ENCODE measurements around the gene SH3BP2. TPM values are rescaled to one million over a fixed set of nuclear protein-coding genes. Genes with fewer than 3 reads are reported as not detected.

The SH3BP2 gene
- polyA plus RNA-seq, 1 donor from 2014 or later = 87.9 TPM

DNA sequence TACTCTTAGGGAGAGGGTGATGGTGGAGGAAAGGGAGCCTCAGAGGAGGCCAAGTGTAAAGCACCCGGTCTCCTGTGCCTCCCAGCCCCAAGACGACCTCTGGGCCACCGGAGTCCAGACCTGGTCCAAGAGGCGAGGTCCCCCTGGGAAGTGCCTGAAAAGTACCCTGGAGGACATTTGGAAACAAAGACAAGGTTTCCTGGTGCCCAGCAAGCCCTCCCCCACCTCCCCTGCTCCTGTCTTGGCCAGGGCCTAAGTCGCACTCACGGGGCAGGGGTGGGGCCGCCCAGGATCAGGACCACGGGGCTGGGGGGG lies 532 bp upstream of the SH3BP2 start:
- Histone ChIP-seq H3K4me3 (ENCODE audit: low read length) (no peak overlapping the region), H3F3A (ENCODE audit: insufficient read depth, low read length, poor library complexity, severe bottlenecking) (no peaks in the 10 kb centered on the region), H3K36me3 (ENCODE audit: insufficient read depth, low read length) (no peaks in the 10 kb centered on the region), H3K9me3 (ENCODE audit: low read length) (no peaks in the 10 kb centered on the region), H3K4me2 (ENCODE audit: low read length) (no peak overlapping the region), H3K27me3 (ENCODE audit: insufficient read depth, low read depth, low read length) (peaks cover 22% of the 10 kb centered on the region), H3K9me2 (ENCODE audit: insufficient read depth, low read length) (no peaks in the 10 kb centered on the region), H3K79me2 (replicated peaks; ENCODE audit: insufficient read depth, low read length) (no peaks in the 10 kb centered on the region), H3K27ac (ENCODE audit: low read length) (no peak overlapping the region), H4K20me1 (ENCODE audit: insufficient read depth) (no peaks in the 10 kb centered on the region), H3K9ac (ENCODE audit: low read length) (no peak overlapping the region), H2AFZ (ENCODE audit: low read depth, low read length) (no peak overlapping the region)
- no peak for TF ChIP-seq MXI1 (conservative IDR thresholded peaks at IDR 0.05; ENCODE audit: poor library complexity, severe bottlenecking)
- TF ChIP-seq, protein P1, sequence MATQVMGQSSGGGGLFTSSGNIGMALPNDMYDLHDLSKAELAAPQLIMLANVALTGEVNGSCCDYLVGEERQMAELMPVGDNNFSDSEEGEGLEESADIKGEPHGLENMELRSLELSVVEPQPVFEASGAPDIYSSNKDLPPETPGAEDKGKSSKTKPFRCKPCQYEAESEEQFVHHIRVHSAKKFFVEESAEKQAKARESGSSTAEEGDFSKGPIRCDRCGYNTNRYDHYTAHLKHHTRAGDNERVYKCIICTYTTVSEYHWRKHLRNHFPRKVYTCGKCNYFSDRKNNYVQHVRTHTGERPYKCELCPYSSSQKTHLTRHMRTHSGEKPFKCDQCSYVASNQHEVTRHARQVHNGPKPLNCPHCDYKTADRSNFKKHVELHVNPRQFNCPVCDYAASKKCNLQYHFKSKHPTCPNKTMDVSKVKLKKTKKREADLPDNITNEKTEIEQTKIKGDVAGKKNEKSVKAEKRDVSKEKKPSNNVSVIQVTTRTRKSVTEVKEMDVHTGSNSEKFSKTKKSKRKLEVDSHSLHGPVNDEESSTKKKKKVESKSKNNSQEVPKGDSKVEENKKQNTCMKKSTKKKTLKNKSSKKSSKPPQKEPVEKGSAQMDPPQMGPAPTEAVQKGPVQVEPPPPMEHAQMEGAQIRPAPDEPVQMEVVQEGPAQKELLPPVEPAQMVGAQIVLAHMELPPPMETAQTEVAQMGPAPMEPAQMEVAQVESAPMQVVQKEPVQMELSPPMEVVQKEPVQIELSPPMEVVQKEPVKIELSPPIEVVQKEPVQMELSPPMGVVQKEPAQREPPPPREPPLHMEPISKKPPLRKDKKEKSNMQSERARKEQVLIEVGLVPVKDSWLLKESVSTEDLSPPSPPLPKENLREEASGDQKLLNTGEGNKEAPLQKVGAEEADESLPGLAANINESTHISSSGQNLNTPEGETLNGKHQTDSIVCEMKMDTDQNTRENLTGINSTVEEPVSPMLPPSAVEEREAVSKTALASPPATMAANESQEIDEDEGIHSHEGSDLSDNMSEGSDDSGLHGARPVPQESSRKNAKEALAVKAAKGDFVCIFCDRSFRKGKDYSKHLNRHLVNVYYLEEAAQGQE (IDR thresholded peaks at IDR 0.05; ENCODE audit: borderline replicate concordance) = no peak
- no peak for TF ChIP-seq EP300 (conservative IDR thresholded peaks at IDR 0.05; ENCODE audit: poor library complexity, severe bottlenecking)
- no peak for TF ChIP-seq POLR2AphosphoS5 (IDR thresholded peaks at IDR 0.05)
- no peak for TF ChIP-seq TAF1 (IDR thresholded peaks at IDR 0.05; ENCODE audit: low read depth)
- TF ChIP-seq RAD21 (conservative IDR thresholded peaks at IDR 0.05) = no peak
- TF ChIP-seq EZH2 (IDR thresholded peaks at IDR 0.05; ENCODE audit: borderline replicate concordance, insufficient read depth, low read length, poor library complexity, severe bottlenecking) = no peak
- TF ChIP-seq SMC3 (conservative IDR thresholded peaks at IDR 0.05; ENCODE audit: poor library complexity) = no peak
- TF ChIP-seq, protein P2, sequence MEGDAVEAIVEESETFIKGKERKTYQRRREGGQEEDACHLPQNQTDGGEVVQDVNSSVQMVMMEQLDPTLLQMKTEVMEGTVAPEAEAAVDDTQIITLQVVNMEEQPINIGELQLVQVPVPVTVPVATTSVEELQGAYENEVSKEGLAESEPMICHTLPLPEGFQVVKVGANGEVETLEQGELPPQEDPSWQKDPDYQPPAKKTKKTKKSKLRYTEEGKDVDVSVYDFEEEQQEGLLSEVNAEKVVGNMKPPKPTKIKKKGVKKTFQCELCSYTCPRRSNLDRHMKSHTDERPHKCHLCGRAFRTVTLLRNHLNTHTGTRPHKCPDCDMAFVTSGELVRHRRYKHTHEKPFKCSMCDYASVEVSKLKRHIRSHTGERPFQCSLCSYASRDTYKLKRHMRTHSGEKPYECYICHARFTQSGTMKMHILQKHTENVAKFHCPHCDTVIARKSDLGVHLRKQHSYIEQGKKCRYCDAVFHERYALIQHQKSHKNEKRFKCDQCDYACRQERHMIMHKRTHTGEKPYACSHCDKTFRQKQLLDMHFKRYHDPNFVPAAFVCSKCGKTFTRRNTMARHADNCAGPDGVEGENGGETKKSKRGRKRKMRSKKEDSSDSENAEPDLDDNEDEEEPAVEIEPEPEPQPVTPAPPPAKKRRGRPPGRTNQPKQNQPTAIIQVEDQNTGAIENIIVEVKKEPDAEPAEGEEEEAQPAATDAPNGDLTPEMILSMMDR (IDR thresholded peaks at IDR 0.05; ENCODE audit: poor library complexity, severe bottlenecking) = no peak

DNA sequence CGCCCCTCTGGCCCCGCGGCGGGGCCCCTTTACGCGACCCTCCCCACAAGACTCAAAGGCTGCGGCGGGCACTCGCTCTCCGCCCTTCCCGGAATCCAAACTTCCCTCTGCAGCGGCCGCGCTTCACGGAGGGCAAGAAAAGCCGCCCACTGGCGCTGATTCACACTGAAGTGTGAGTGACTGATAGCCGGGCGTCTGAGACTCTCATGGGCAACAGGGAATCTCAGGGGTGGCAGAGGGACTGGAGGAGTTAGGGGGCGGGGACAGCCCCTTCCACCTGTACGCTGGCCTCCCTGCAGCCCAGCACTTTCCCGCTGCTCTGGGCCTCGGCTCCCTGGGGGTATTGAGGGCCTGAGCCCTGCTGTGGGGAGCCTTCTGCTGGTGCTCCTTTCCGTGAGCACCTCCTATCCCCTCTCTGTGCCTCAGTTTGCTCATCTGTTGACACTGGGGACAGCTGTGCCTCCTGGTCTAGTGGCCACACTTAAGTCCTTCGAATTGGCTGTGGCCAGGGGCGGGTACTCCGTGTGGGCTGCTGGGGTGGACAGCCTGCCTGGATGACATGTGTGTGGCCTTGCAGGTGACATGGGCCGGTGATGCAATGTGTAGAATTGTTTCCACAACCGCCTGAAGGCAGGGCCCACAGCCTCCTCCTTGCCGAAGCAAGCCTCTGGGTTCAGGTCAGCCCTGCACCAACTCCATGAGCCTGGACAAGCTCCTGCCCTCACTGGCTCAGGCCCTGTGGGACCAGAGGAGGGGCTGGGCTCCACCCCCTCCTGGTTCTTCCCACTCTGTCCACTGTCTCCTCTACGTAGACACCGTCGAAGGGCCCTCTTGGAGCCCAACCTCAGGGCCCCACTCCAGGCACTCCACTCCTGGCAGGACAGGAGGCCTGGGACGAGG lies 951 bp downstream of the SH3BP2 start:
- no peaks in the 10 kb centered on the region for H3K9me3 ChIP-seq (ENCODE audit: low read length)
- H3K27ac ChIP-seq (ENCODE audit: low read length) = no peak overlapping the region
- no peak overlapping the region for H3K9ac ChIP-seq (ENCODE audit: low read length)
- no peak for TF ChIP-seq MXI1 (conservative IDR thresholded peaks at IDR 0.05; ENCODE audit: poor library complexity, severe bottlenecking)
- no peak for TF ChIP-seq EZH2 (IDR thresholded peaks at IDR 0.05; ENCODE audit: borderline replicate concordance, insufficient read depth, low read length, poor library complexity, severe bottlenecking)
- TF ChIP-seq, protein P1 (IDR thresholded peaks at IDR 0.05; ENCODE audit: borderline replicate concordance) = no peak
- TF ChIP-seq TAF1 (IDR thresholded peaks at IDR 0.05; ENCODE audit: low read depth) = no peak
- no peak for TF ChIP-seq POLR2AphosphoS5 (IDR thresholded peaks at IDR 0.05)
- no peaks in the 10 kb centered on the region for H3K79me2 ChIP-seq (replicated peaks; ENCODE audit: insufficient read depth, low read length)
- no peaks in the 10 kb centered on the region for H3K9me2 ChIP-seq (ENCODE audit: insufficient read depth, low read length)
- peaks cover 22% of the 10 kb centered on the region for H3K27me3 ChIP-seq (ENCODE audit: insufficient read depth, low read depth, low read length)
- no peaks in the 10 kb centered on the region for H4K20me1 ChIP-seq (ENCODE audit: insufficient read depth)
- H2AFZ ChIP-seq (ENCODE audit: low read depth, low read length) = no peak overlapping the region
- H3K4me2 ChIP-seq (ENCODE audit: low read length) = no peak overlapping the region
- no peaks in the 10 kb centered on the region for H3K36me3 ChIP-seq (ENCODE audit: insufficient read depth, low read length)
- H3F3A ChIP-seq (ENCODE audit: insufficient read depth, low read length, poor library complexity, severe bottlenecking) = no peaks in the 10 kb centered on the region
- H3K4me3 ChIP-seq (ENCODE audit: low read length) = peak overlapping the region; percentile 48

Measured in neural cell (in vitro differentiated cells).